GM12891 (cell line): ENCODE results near the gene HACD1. TPM values are rescaled to one million over a fixed set of nuclear protein-coding genes. Genes with fewer than 3 reads are reported as not detected.

Experiments
- DNase-seq: peaks from one replicate; pipeline ENCODE4 v3.0.0; 2011; ENCODE audit warnings: low spot score; ENCODE audit not compliant: insufficient read length
- FAIRE-seq: peaks from 2 replicates; lab custom pipeline; 2011; peaks lifted over from hg19 to GRCh38; lab: Jason Lieb, UNC
- PAX5 ChIP-seq: IDR thresholded peaks from 2 replicates; pipeline ENCODE4 v1.6.1; 2011; ENCODE audit warnings: low read length, moderate library complexity, mild to moderate bottlenecking; ENCODE audit not compliant: insufficient read depth, severe bottlenecking
- POLR2A ChIP-seq: IDR thresholded peaks from 2 replicates; pipeline ENCODE4 v1.6.1; 2011; ENCODE audit warnings: low read depth, low read length, control low read depth
- POLR2AphosphoS5 ChIP-seq: IDR thresholded peaks from 2 replicates; pipeline ENCODE4 v1.6.1; 2011; ENCODE audit warnings: low read depth, low read length, control low read depth
- POU2F2 ChIP-seq: IDR thresholded peaks from 2 replicates; pipeline ENCODE4 v1.6.1; 2011; ENCODE audit warnings: low read depth, mild to moderate bottlenecking, control low read depth, low read length, moderate library complexity
- SPI1 ChIP-seq: IDR thresholded peaks from 2 replicates; pipeline ENCODE4 v1.6.1; 2011; ENCODE audit warnings: low read depth, low read length, control low read depth
- TAF1 ChIP-seq: IDR thresholded peaks from 2 replicates; pipeline ENCODE4 v1.6.1; 2011; ENCODE audit warnings: low read depth, low read length, control low read depth
- polyA plus RNA-seq: library from polyadenylated mRNA; unstranded; fragments of >200 nt; gene quantifications from one replicate; pipeline ENCODE4 v1.2.1, GENCODE V29; 2012; ENCODE audit warnings: low read depth, missing spikeins, inconsistent platforms; ENCODE audit not compliant: missing spikeins

Gene HACD1
- 0.13 TPM for polyA plus RNA-seq

- TF ChIP-seq PAX5 (no peak), POLR2A (no peak), POU2F2 (no peak), POLR2AphosphoS5 (no peak)
- DNase-seq (peak; percentile 58), FAIRE-seq (peak; percentile 48)
These were observed at the start of gene HACD1 for GRCh38 chr10:17617031-17617911. TSS of gene HACD1 (minus strand) at chr10:17617374. CDS start at chr10:17617339, 35 bp downstream.

DNA sequence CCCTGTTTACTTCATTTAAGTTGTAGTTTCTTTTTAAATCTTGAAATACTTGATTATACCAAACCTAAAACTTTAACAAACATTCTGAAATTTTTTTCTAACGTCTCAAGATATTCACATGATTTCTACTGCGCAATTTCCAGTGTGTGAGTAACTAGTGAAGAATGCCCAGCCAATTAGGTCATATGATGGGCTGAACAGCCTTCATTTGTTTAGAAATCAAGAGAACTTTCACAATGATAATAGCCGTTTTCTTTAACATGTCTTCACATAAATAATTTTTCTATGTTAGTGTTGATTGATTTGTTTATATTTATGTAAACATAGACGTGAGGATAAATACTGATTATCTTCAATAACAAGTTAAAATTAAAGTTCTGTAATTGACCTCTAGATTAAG is 48.6 kb upstream of the HACD1 start:
- no peak for FAIRE-seq
- no peak for DNase-seq

DNA sequence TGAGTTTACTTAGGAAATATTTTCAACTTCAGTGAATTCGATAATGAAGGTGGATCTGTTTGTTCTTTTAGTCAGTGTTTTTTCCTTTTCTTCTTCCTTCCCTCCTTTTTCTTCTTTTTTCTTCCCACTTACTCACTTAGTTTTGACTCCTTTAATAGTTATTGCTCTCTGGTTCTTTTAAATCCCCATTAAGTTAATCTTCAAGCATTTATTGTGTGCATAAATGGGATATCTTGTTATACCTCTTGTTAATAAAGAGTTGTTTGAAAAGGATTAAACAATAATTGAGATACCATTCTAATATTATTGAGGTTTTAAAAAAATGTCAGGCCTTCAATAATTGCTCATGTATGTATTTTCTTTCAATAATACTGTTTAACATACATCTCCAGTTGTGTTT is 46.3 kb upstream of the HACD1 start:
- FAIRE-seq (no peak), DNase-seq (no peak)
- TF ChIP-seq POU2F2 = no peak

More for the DNA sequence above, 48.6 kb upstream of the HACD1 start:
- TF ChIP-seq POLR2AphosphoS5 = no peak
- no peak for TF ChIP-seq TAF1
- TF ChIP-seq PAX5 = no peak
- no peak for TF ChIP-seq POU2F2
- no peak for TF ChIP-seq POLR2A
- TF ChIP-seq SPI1 = no peak

DNA sequence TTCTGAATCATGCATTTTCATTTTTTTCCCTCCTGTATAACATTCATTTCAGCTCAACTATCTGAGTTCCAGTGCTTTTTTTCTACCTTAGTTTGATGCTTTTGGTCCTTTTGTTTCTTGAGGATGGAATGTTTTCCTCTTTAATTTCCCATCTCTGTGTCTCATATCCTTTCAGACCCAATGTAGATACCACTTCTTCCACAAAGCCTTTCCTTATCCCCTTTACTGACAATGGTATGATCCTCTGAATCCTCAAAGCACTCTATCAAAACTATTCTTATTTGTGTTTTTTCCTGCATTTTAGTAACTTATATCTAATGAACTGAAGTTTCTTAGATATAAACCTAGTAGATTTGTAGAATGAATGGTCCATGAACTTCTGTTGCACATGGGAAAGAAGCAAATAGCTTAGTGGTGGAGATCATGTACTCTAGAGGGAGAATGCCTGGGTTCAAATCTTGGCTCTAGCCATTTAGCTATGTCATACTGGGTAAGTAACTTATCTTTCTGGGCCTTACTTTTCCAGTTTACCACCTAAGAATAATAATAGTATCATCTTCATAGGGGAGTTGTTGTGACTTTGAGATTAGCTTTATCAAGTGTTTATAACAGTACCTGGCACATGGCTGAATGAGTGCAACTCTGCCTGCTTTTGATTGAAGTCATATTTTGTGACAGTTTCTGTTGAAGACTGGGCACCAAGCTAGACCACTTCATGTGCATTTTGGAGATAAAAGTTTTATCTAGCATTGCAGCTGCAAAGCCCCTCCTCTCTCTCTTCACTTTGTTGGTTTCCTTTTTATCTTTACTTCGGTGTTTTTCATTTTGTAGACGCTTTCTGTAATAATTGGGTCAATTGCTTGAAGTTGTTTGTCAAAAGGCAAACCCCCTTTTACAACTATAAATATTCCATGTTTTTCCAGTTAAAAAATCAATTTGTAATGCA is 45.3 kb upstream of the HACD1 start:
- no peak for TF ChIP-seq SPI1
- TF ChIP-seq POLR2A = no peak
- TF ChIP-seq POU2F2 = no peak
- FAIRE-seq = no peak
- no peak for DNase-seq

DNA sequence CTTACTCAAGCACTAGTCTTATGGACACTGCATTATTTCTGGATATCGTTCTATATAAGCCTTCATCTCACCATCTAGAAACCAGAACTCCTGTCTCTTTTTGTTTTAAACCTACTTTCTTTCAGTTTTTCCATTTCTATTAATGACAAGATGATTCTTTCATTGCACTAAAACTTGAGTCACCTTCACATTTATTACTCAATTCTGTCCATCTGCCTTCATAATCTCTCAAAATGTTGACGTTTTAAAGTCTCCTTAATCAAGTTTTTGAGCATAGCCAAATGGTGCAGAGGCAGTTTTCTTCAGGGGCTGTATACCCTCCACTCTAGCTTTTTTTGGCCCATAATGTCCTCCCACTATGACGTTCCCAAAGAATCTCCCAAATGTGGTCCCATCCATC is 44.3 kb upstream of the HACD1 start:
- FAIRE-seq (no peak), DNase-seq (no peak)
- no peak for TF ChIP-seq TAF1
- no peak for TF ChIP-seq POU2F2
- TF ChIP-seq SPI1 = no peak
- no peak for TF ChIP-seq PAX5
- no peak for TF ChIP-seq POLR2A
- no peak for TF ChIP-seq POLR2AphosphoS5

DNA sequence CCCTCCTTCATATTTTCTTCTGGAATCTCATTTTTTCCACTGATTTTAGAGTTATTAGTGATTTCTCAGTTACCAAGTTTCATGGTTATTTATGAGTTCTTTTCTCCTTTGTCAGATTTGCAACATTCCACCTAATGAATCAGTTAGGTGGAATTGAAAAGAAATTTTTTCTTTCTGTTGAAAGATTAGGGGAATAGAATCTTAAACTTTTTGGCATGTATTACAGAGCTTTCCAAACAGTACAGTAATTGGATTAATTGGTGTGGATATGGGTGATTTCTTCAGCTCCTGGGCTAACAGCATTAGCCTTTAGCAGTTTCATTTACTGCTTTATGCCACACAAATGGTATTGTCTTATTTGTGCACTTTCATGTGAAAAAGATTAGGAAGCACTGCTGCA is 43.7 kb upstream of the HACD1 start:
- DNase-seq (no peak), FAIRE-seq (no peak)

DNA sequence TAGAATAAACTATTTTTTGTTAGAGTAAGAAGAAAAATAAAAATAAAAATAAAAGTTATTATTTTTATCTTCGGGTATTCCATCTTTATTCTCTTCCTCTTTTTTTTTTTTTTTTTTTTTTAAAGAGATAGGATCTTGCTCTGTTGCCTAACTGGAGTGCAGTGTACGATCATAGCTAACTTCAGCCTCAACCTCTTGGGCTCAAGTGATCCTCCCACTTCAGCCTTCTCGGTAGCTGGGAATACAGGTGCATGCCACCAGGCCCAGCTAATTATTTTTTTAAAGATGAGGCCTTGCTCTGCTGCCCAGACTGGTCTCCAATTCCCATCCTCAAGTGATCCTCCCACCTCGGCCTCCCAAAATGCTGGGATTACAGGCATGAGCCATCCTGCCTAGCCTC is 42.2 kb upstream of the HACD1 start:
- FAIRE-seq (no peak), DNase-seq (no peak)
- TF ChIP-seq POLR2A (no peak), TAF1 (no peak)

More for the DNA sequence above, 43.7 kb upstream of the HACD1 start:
- TF ChIP-seq PAX5 = no peak

DNA sequence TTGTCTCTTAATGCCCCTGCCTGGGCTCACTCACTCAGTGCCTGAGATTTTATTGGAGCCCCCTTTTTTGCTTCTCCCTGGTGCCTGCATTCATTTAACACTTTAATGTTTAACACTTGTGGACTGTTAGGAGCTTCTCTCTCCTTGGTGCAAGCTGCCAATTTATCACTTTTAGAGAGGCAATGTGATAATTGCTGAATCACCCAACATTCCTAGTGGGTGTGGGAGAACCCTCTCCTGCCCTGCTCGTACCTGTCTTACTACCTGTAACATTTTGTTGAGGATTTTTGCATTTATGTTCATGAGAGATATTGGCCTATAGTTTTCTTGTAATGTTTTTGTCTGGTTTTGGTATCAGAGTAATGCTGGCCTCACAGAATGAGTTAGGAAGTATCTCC is 39.9 kb upstream of the HACD1 start:
- TF ChIP-seq TAF1 (no peak), POLR2A (no peak), POU2F2 (no peak), POLR2AphosphoS5 (no peak), SPI1 (no peak), PAX5 (no peak)
- FAIRE-seq = no peak
- DNase-seq = no peak

GRCh38 chr10:17655567-17656146 is 38.5 kb upstream of the HACD1 start:
- TF ChIP-seq POLR2A (no peak), SPI1 (no peak), TAF1 (no peak), POU2F2 (no peak), POLR2AphosphoS5 (no peak), PAX5 (no peak)
- FAIRE-seq = peak; percentile 86
- DNase-seq = no peak
